Neural cell (in vitro differentiated cells): ENCODE data around the gene RPUSD2. TPM values are rescaled to one million over a fixed set of nuclear protein-coding genes. Genes with fewer than 3 reads are reported as not detected.
A peak's percentile ranks its signal among the peaks of the same experiment; 100 is the strongest.

Source experiments
- H2AFZ ChIP-seq: fragments of 200-600, 300-800 bp; sonication (generic), shearing (Covaris generic); 2 replicates; pipeline ENCODE4 v1.6.0; 2014; ENCODE audit warnings: low read depth, mild to moderate bottlenecking, antibody characterized with exemption, low read length, moderate library complexity
- H3F3A ChIP-seq: fragments of 200-600 bp; shearing (Covaris generic); 2 replicates; pipeline ENCODE4 v1.6.1; 2016; ENCODE audit warnings: mild to moderate bottlenecking, moderate library complexity, mixed read lengths, antibody characterized with exemption, low read length; ENCODE audit not compliant: insufficient read depth, poor library complexity, severe bottlenecking
- H3K27ac ChIP-seq: fragments of 200-600, 300-800 bp; sonication (generic), shearing (Covaris generic); 2 replicates; pipeline ENCODE4 v1.5.1; 2014; ENCODE audit warnings: mild to moderate bottlenecking, low read length, moderate library complexity
- H3K27me3 ChIP-seq: fragments of 300-800, 200-600 bp; sonication (generic), shearing (Covaris generic); 2 replicates; pipeline ENCODE4 v1.6.0; 2014; ENCODE audit warnings: mild to moderate bottlenecking, low read depth, low read length, moderate library complexity; ENCODE audit not compliant: insufficient read depth
- H3K36me3 ChIP-seq: fragments of 300-800, 200-600 bp; sonication (generic), shearing (Covaris generic); 2 replicates; pipeline ENCODE4 v1.5.1; 2014; ENCODE audit warnings: mild to moderate bottlenecking, antibody characterized with exemption, low read length, moderate library complexity; ENCODE audit not compliant: insufficient read depth
- H3K4me2 ChIP-seq: fragments of 300-800, 200-600 bp; sonication (generic), shearing (Covaris generic); 2 replicates; pipeline ENCODE4 v1.6.0; 2014; ENCODE audit warnings: mild to moderate bottlenecking, low read length
- H3K4me3 ChIP-seq: fragments of 300-800, 200-600 bp; sonication (generic), shearing (Covaris generic); 2 replicates; pipeline ENCODE4 v1.5.1; 2014; ENCODE audit warnings: mild to moderate bottlenecking, low read length, moderate library complexity
- H3K79me2 ChIP-seq: fragments of 200-600 bp; shearing (Covaris generic); replicated peaks from 2 replicates; pipeline ENCODE4 v1.6.0; 2014; ENCODE audit warnings: mild to moderate bottlenecking, low read length, moderate library complexity; ENCODE audit not compliant: insufficient read depth
- H3K9ac ChIP-seq: fragments of 300-800, 200-600 bp; sonication (generic), shearing (Covaris generic); 2 replicates; pipeline ENCODE4 v1.6.1; 2016; ENCODE audit warnings: mild to moderate bottlenecking, low read length, mixed read lengths
- H3K9me2 ChIP-seq: fragments of 200-600 bp; shearing (Covaris generic); 2 replicates; pipeline ENCODE4 v1.6.1; 2016; ENCODE audit warnings: mild to moderate bottlenecking, low read length, mixed read lengths; ENCODE audit not compliant: insufficient read depth
- H3K9me3 ChIP-seq: fragments of 200-600, 300-800 bp; sonication (generic), shearing (Covaris generic); 2 replicates; pipeline ENCODE4 v1.6.1; 2016; ENCODE audit warnings: mild to moderate bottlenecking, mixed run types, low read length, moderate library complexity, mixed read lengths
- H4K20me1 ChIP-seq: fragments of 200-600 bp; shearing (Covaris generic); 2 replicates; pipeline ENCODE4 v1.6.1; 2016; ENCODE audit warnings: mild to moderate bottlenecking, mixed run types; ENCODE audit not compliant: insufficient read depth
- CTCF ChIP-seq: fragments of 450-650 bp; IDR thresholded peaks from 2 replicates; pipeline ENCODE4 v1.5.1; 2014; ENCODE audit warnings: antibody characterized with exemption, mild to moderate bottlenecking, moderate library complexity; ENCODE audit not compliant: poor library complexity, severe bottlenecking
- EP300 ChIP-seq: fragments of 450-650 bp; conservative IDR thresholded peaks from 2 replicates; pipeline ENCODE4 v1.6.1; 2014; ENCODE audit warnings: antibody characterized with exemption, mild to moderate bottlenecking, moderate library complexity; ENCODE audit not compliant: poor library complexity, severe bottlenecking
- EZH2 ChIP-seq: fragments of 200-600, 300-800 bp; shearing (Covaris generic), sonication (generic); IDR thresholded peaks from 2 replicates; pipeline ENCODE4 v1.6.1; 2014; ENCODE audit warnings: antibody characterized with exemption, low read length, borderline replicate concordance, mild to moderate bottlenecking; ENCODE audit not compliant: insufficient read depth, poor library complexity, severe bottlenecking
- MXI1 ChIP-seq: fragments of 450-650 bp; conservative IDR thresholded peaks from 2 replicates; pipeline ENCODE4 v1.6.1; 2014; ENCODE audit warnings: antibody characterized with exemption, mild to moderate bottlenecking; ENCODE audit not compliant: poor library complexity, severe bottlenecking
- POLR2AphosphoS5 ChIP-seq: IDR thresholded peaks from 2 replicates; pipeline ENCODE4 v1.6.1; 2012
- RAD21 ChIP-seq: fragments of 450-650 bp; conservative IDR thresholded peaks from 2 replicates; pipeline ENCODE4 v1.6.1; 2014; ENCODE audit warnings: antibody characterized with exemption, mild to moderate bottlenecking, moderate library complexity
- REST ChIP-seq: IDR thresholded peaks from 2 replicates; pipeline ENCODE4 v1.6.1; 2012; ENCODE audit warnings: borderline replicate concordance
- SMC3 ChIP-seq: fragments of 450-650 bp; conservative IDR thresholded peaks from 2 replicates; pipeline ENCODE4 v1.6.1; 2014; ENCODE audit warnings: antibody characterized with exemption, mild to moderate bottlenecking, moderate library complexity; ENCODE audit not compliant: poor library complexity
- TAF1 ChIP-seq: IDR thresholded peaks from 2 replicates; pipeline ENCODE4 v1.6.1; 2012; ENCODE audit warnings: low read depth
- polyA plus RNA-seq: library from polyadenylated mRNA; depleted of rRNA; stranded (reverse); fragments of >200 nt; gene quantifications from 2 replicates; pipeline ENCODE4 v1.2.3, GENCODE V29; 2014

RPUSD2 gene
- polyA plus RNA-seq, 1 donor from 2014 or later: 13.2 TPM

GRCh38 chr15:40565333-40566238, 3.5 kb upstream of the RPUSD2 start:
- Histone ChIP-seq H3K9me3 (no peaks in the 10 kb centered on the region), H3K27ac (peak overlapping the region; percentile 53), H4K20me1 (no peaks in the 10 kb centered on the region), H3K4me2 (no peak overlapping the region), H3K4me3 (peak overlapping the region; percentile 73), H3F3A (no peaks in the 10 kb centered on the region), H3K9me2 (no peaks in the 10 kb centered on the region), H3K27me3 (no peaks in the 10 kb centered on the region), H3K9ac (peak overlapping the region; percentile 29), H3K79me2 (peaks cover 5% of the 10 kb centered on the region), H3K36me3 (no peaks in the 10 kb centered on the region), H2AFZ (no peak overlapping the region)
- TF ChIP-seq TAF1 (no peak), POLR2AphosphoS5 (no peak), SMC3 (no peak), MXI1 (no peak), CTCF (no peak), REST (no peak), EZH2 (no peak), EP300 (no peak), RAD21 (no peak)

- H2AFZ ChIP-seq: no peak overlapping the region
- no peaks in the 10 kb centered on the region for H3K36me3 ChIP-seq
- no peaks in the 10 kb centered on the region for H3F3A ChIP-seq
- H4K20me1 ChIP-seq: no peaks in the 10 kb centered on the region
- H3K4me2 ChIP-seq: no peak overlapping the region
- no peak overlapping the region for H3K9ac ChIP-seq
- H3K9me2 ChIP-seq: no peaks in the 10 kb centered on the region
- no peak overlapping the region for H3K27ac ChIP-seq
- peaks cover 5% of the 10 kb centered on the region for H3K79me2 ChIP-seq
- no peak overlapping the region for H3K4me3 ChIP-seq
- no peak for TF ChIP-seq RAD21
- TF ChIP-seq REST: no peak
- no peak for TF ChIP-seq MXI1
- TF ChIP-seq SMC3: no peak
- TF ChIP-seq TAF1: no peak
- no peak for TF ChIP-seq POLR2AphosphoS5
- TF ChIP-seq EZH2: no peak
- no peak for TF ChIP-seq CTCF
- no peak for TF ChIP-seq EP300
- H3K9me3 ChIP-seq: no peaks in the 10 kb centered on the region
- H3K27me3 ChIP-seq: no peaks in the 10 kb centered on the region
Observed at GRCh38 chr15:40567111-40567510, 2.0 kb upstream of the RPUSD2 start.
